Epidermal melanocyte (primary cell): Measurements from ENCODE around the gene OAT.
A peak's percentile ranks its signal among the peaks of the same experiment; 100 is the strongest.
"Not testable (repeated sequence)": the region's sequence is repeated elsewhere in the genome, so short reads cannot be mapped to it uniquely, and the experiment has no call there.

Source experiments
- DNase-seq: peaks from one replicate; pipeline ENCODE4 v3.0.0; 2011; ENCODE audit warnings: low spot score; ENCODE audit not compliant: insufficient read length

The OAT gene

GRCh38 chr10:124447751-124448466, 29.2 kb upstream of the OAT start:
- no peak for DNase-seq

DNA sequence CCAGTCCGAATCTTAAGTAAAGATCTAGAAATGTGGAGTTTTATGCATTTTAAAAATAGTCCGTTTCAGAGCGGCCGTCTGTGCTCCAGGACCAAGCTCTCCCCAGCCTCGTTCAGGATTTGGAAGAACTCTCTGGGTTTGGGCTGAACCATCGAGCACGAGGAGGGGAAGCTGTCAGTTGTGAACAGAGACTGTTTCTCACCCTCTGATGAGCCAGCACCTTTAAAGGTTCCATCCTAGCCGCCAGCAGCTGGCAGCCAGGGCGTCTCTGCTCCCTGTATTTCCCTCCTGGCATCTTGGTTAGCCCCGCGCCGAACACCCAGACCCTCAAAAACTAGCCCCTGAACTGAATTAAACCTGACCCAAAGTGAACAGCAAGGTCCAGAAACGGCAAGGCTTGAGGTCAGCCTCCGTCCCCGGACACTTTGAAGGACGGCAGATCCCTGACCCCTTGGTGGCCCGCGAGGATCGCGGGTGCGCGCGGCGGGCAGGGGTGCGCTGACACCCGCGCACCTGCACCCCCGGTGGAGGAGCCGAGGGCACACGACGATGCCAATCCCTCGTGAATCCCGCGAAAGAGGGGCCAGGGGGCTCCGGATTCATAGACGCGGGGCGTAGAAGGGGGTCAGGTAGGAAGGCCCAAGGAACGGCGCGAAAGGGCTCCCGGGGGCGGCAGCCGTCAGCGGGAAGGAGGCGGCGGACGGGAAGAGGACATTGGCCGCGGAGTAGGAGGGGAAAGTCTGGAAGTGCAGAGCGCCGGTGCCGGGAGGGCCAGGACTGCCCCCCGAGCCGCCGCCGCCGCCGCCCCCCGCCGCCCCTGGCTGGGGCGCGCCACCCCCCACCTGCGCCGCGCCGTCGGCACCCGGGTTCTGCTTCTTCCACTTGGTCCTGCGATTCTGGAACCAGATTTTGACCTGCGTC, 28.4 kb upstream of the OAT start:
- no peak for DNase-seq

DNA sequence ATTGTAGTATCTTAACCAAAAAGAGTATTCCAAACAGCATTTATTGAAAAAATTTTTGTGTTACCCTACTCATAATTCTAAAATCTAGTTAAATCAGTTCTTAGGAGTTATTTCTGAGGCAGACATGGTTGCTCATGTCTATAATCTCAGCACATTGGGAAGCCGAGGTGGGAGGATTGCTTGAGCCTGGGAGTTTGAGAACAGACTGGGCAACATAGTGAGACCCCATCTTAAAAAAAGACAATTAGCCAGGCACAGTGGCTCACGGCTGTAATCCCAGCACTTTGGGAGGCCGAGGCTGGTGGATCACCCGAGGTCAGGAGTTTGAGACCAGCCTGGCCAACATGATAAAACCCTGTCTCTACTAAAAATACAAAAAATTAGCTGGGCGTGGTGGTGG, 23.0 kb upstream of the OAT start:
- not testable (repeated sequence) for DNase-seq

DNA sequence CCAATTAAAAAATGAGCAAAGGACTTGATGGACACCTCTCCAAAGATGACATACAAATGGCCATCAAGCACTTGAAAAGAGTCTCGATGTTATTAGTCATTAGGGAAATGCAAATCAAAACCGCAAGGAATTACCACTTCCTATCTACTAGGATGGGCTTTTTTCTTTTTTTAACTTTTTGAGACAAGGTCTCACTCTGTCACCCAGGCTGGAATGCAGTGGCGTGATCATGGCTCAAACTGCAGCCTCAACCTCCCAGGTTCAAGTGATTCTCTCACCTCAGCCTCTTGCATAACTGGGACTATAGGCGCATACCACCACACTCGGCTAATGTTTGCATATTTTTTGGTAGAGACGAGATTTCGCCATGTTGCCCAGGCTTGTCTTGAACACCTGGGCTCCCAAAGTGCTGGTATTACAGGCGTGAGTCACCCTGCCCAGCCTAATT, 17.5 kb upstream of the OAT start:
- DNase-seq, result no peak

DNA sequence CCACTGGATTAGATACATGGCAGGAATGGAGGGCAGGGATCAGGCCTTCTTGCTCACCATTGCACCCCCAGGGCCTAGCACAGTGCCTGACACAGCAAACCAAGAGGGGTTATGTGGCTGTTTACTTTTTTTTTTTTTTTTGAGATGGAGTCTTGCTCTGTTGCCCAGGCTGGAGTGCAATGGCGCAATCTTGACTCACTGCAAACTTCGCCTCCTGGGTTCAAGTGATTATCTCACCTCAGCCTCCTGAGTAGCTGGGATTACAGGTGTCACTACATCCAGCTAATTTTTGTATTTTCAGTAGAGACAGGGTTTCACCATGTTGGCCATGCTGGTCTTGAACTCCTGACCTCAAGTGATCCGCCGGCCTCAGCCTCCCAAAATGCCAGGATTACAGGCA, 17.0 kb upstream of the OAT start:
- DNase-seq, result not testable (repeated sequence)

DNA sequence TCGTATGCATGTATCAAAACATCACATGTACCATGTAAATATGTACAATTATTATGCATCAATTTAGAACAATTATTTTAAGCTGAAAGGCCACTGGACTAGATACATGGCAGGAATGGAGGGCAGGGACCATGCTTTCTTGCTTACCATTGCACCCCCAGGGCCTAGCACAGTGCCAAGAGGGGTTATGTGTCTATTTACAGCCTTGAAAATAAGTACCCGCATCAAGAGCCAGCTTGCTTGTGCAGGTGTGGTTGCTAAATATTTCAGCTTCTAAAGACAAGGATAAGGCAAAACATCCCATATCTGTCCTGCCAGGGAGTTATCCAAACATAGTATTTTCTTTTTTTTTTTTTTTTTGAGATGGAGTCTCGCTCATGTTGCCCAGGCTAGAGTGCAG, 14.7 kb upstream of the OAT start:
- no peak for DNase-seq

GRCh38 chr10:124430077-124430476, 11.4 kb upstream of the OAT start:
- DNase-seq, result no peak

DNA sequence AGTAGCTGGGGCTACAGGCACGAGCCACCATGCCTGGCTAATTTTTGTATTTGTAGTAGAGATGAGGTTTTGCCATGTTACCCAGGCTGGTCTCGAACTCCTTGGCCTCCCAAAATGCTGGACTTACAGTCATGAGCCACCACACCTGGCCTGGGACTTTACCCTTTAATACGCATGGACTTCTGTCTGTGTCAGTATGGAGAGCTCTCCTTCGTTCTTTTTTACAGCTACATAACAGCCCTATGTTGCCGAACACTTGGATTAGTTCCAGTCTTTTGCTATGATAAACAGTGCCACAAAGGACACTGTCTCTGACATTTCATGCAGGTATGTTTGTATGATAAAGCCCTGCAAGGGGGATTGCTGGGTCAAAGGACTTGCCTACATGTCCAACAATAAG, 10.9 kb upstream of the OAT start:
- no peak for DNase-seq

GRCh38 chr10:124428207-124428777, 9.6 kb upstream of the OAT start:
- no peak for DNase-seq

DNA sequence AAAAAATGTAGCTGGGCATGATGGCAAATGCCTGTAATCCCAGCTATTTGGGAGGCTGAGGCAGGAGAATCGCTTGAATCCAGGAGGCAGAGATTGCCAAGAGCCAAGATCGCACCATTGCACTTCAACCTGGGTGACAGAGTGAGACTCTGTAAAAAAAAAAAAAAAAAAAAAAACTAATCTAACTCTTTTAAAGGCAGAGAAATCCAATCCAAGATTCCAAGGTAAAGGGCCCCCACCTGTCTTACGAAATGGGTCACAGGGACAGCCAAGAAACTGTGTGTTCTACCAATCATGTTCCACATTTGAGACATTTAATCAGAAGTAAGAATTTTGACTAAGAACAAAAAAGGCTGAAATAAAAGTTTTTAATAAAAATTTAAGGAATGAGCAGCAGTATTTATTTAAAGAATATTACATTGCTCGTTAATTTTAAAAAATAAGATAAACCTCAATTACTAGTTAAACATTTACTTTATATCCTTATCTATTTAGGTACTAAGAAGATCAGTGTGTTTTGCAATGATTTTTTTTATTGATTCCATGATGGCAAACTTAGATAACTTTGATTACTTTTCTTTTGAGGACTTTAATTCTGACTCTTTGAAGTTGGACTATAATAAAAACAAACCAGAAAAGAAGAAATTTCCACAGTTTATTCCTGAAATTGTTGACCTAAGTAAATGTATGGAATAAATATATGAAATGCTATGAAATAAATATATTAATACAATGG, 6.7 kb upstream of the OAT start:
- no peak for DNase-seq

- DNase-seq, result no peak
Measured at GRCh38 chr10:124423813-124424212, 5.1 kb upstream of the OAT start.

GRCh38 chr10:124422742-124423141, 4.0 kb upstream of the OAT start:
- no peak for DNase-seq

- DNase-seq, result no peak
Measured at GRCh38 chr10:124420254-124420653, 1.5 kb upstream of the OAT start.

DNA sequence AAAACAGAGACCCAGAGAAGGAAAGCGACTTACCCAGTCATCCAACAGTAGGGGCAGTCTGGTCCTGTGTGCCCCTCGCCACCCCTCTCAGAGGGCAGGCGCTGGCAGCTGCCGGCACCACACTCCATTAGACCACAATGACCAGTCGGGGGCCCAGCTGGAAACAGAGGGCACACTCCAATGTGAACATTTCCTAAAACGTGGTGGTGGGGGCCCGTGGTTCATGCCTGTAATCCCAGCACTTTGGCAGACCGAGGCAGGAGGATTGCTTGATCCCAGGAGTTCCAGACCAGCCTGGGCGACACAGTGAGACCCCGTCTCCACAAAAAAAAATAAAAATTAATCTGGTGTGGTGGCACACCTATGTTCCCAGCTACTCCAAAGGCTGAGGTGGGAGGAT, 912 bp upstream of the OAT start:
- DNase-seq, result no peak

- peak; percentile 21 for DNase-seq
Measured at GRCh38 chr10:124417895-124418725, 613 bp downstream of the OAT start.

- DNase-seq, result no peak
Measured at GRCh38 chr10:124416733-124417132, 2.0 kb downstream of the OAT start.

DNA sequence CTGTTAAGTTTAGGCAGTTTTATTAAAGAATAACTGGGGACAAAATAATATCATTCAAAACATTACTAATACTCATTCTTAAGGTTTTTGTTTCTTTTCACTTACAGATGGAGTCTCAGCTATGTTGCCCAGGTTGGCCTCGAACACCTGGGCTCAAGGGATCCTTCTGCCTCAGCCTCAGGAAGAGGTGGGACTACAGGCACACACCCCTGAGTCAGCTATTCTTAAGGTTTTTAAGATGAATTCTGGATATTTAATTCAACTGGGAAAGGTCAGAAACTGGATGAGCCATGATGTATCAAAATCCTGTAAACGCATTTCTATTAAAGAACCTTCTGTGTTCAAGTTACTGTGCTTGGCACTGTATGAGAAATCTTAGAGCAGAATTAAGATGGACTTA, 3.5 kb downstream of the OAT start:
- no peak for DNase-seq

DNA sequence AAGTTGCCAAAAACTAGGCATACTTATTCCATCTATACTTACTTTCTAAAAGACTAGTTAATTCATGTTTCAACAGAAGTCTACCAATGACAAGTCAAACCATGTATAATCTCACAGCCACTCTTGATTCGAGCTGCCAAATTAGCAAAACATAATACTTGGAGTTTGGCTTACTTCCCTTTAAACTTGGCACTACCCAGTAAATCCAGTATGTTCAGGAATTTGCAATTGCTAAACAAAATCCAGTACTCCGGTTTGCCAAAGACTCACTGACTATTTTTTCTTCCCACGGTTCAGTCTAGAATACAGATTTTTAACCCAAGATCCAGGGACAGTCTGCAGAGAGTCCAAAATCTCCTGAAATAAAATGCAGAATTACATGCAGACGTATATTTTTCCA, 4.6 kb downstream of the OAT start:
- no peak for DNase-seq

- DNase-seq, result no peak
Measured at GRCh38 chr10:124409696-124410095, 9.0 kb downstream of the OAT start.

GRCh38 chr10:124408357-124408756, 10.4 kb downstream of the OAT start:
- DNase-seq, result no peak

DNA sequence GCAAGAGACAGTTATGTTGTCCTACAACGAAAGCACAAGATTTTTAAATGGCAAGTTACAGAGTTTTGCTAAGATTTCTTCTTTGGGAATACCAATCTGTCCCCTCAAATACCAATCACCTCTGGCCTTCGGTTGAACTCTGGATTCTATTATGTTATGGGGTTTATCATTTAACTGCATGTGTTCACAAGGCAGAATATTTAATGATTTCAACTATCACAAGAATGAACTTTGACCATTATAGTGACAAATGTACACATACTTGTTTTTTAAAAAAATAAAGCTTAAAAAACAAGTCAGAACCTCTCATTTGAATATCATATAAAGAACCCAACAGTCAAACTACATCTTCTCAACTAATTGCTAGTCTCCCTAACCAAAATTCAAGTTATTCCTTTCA, 11.3 kb downstream of the OAT start:
- no peak for DNase-seq
